ENCODE data around the gene NUP205.

The NUP205 gene

DNA sequence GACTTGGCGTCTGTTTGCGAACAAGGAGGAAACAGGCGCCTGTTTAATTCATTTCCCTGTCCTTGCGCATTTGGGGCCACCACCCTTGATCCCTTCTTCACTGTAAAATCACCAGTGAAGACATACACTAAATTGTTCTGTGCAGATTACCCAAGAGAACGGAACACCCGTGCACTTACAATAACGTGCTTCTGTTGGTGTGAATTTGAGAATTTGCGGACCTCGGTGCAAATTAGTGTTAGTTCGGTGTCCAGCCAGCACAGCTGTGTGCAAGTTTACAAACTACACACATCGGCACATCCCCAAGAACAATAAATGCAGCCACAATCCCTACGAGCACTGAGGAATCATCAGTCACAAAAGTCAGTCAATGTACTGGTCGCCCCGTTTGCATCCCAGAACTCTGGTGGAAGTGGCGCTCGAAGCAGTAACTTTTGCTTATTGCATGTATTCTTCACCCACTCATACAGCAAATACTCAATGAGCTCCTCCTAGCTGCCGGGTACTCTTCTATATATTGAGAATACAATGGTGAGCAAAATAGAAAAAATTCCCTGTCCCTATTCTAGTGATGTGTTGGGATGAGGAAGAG, 47.0 kb upstream of the NUP205 start:
- Histone ChIP-seq H3K79me2 (ENCODE audit: control insufficient read depth, insufficient read depth, low read length) (peaks cover 16% of the 10 kb centered on the region), H3K27me3 (ENCODE audit: insufficient read depth, low read length, poor library complexity) (no peaks in the 10 kb centered on the region), H3K23ac (ENCODE audit: low read length) (no peak overlapping the region), H3K56ac (ENCODE audit: low read length) (peak overlapping the region; percentile 82), H3K4me3 (ENCODE audit: low read length) (peak overlapping the region; percentile 92), H2BK120ac (ENCODE audit: low read depth, low read length) (no peak overlapping the region), H4K5ac (ENCODE audit: low read length) (no peak overlapping the region), H3K27ac (ENCODE audit: low read depth, low read length) (no peak overlapping the region), H3K4me1 (ENCODE audit: control insufficient read depth, low read depth, low read length) (no peaks in the 10 kb centered on the region), H3K36me3 (ENCODE audit: control insufficient read depth, insufficient read depth, low read length) (no peaks in the 10 kb centered on the region), H2AK5ac (ENCODE audit: low read length) (no peak overlapping the region), H3K79me1 (ENCODE audit: low read length) (peaks cover 7% of the 10 kb centered on the region), H2BK15ac (replicated peaks; ENCODE audit: low read depth) (no peak overlapping the region), H3K18ac (ENCODE audit: low read length) (no peak overlapping the region), H4K8ac (ENCODE audit: low read depth, low read length) (no peak overlapping the region), H3K4ac (ENCODE audit: low read depth, low read length) (no peak overlapping the region), H2BK5ac (ENCODE audit: low read length) (no peak overlapping the region), H3K4me2 (ENCODE audit: low read length) (peak overlapping the region; percentile 69), H3K9ac (ENCODE audit: low read length) (peak overlapping the region; percentile 55)
- WGBS (ENCODE audit: extremely low coverage, insufficient coverage, low lambda C conversion rate), result no CpG with 5 or more reads among the region's 17 CpGs
- no peak for DNase-seq

DNA sequence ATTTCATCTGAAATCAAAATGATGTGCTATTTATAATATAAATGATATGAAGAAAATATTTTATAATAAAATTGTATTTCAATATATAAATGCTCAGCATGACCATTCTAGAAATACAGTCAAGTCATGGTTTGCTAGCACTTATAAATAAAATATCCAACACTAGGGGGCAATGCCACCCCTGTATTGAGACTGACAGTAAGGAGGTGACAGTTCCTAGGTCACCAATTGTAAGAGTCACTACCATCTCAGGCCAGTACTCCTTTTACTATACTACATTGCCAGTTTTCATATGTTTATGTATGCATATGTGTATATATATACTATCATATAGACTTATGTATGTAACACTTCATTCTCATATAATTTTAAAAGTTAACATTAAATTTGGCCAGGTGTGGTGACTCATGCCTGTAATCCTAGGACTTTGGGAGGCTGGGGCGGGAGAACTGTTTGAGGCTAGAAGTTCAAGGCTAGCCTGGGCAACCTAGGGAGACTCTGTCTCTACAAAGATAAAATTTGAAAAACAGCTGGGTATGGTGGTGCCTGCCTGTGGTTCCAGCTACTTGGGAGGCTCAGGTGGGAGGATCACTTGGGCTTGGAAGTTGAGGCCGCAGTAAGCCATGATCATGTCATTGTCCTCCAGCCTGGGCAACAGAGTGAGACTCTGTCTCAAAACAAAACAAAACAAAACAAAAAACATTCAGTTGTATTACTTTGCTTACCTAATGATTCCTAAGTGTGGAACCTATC, 45.4 kb upstream of the NUP205 start:
- WGBS (ENCODE audit: extremely low coverage, insufficient coverage, low lambda C conversion rate), result no CpG with 5 or more reads among the region's 2 CpGs
- no peak overlapping the region for H2AK5ac ChIP-seq (ENCODE audit: low read length)
- H3K4me3 ChIP-seq (ENCODE audit: low read length), result no peak overlapping the region
- no peak overlapping the region for H3K23ac ChIP-seq (ENCODE audit: low read length)
- no peak overlapping the region for H3K4ac ChIP-seq (ENCODE audit: low read depth, low read length)
- H4K5ac ChIP-seq (ENCODE audit: low read length), result no peak overlapping the region
- H4K8ac ChIP-seq (ENCODE audit: low read depth, low read length), result no peak overlapping the region
- H3K27ac ChIP-seq (ENCODE audit: low read depth, low read length), result no peak overlapping the region
- H3K4me2 ChIP-seq (ENCODE audit: low read length), result no peak overlapping the region
- H3K27me3 ChIP-seq (ENCODE audit: insufficient read depth, low read length, poor library complexity), result no peaks in the 10 kb centered on the region
- H3K79me2 ChIP-seq (ENCODE audit: control insufficient read depth, insufficient read depth, low read length), result peaks cover 14% of the 10 kb centered on the region
- peak; percentile 86 for DNase-seq
- no peak overlapping the region for H3K56ac ChIP-seq (ENCODE audit: low read length)
- H2BK120ac ChIP-seq (ENCODE audit: low read depth, low read length), result no peak overlapping the region
- no peaks in the 10 kb centered on the region for H3K4me1 ChIP-seq (ENCODE audit: control insufficient read depth, low read depth, low read length)
- H3K9ac ChIP-seq (ENCODE audit: low read length), result no peak overlapping the region
- no peak overlapping the region for H2BK15ac ChIP-seq (replicated peaks; ENCODE audit: low read depth)
- H3K79me1 ChIP-seq (ENCODE audit: low read length), result peaks cover 7% of the 10 kb centered on the region
- no peak overlapping the region for H3K18ac ChIP-seq (ENCODE audit: low read length)
- H3K36me3 ChIP-seq (ENCODE audit: control insufficient read depth, insufficient read depth, low read length), result no peaks in the 10 kb centered on the region
- H2BK5ac ChIP-seq (ENCODE audit: low read length), result no peak overlapping the region

DNA sequence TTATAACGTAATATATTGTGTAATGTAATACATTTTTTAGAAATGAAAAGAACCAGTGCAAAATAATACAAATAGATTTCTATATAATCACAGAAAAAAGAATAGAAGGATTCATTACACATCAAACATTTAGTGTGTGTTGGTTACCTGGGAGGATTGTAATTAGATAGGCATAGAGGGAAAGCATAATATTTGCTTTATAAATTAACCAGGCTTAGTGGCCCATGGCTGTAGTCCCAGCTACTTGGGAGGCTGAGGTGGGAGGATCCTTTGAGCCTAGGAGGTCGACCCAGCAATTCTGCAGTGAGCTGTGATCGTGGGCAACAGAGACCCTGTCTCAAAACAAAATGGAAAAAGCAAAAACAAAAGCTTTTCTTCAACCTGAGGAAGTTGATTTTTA, 42.9 kb upstream of the NUP205 start:
- Histone ChIP-seq H3K79me2 (ENCODE audit: control insufficient read depth, insufficient read depth, low read length) (no peaks in the 10 kb centered on the region), H3K23ac (ENCODE audit: low read length) (no peak overlapping the region), H3K4me2 (ENCODE audit: low read length) (no peak overlapping the region), H2BK120ac (ENCODE audit: low read depth, low read length) (no peak overlapping the region), H3K9ac (ENCODE audit: low read length) (no peak overlapping the region), H3K79me1 (ENCODE audit: low read length) (no peaks in the 10 kb centered on the region), H3K4me3 (ENCODE audit: low read length) (no peak overlapping the region), H2BK15ac (replicated peaks; ENCODE audit: low read depth) (no peak overlapping the region), H4K8ac (ENCODE audit: low read depth, low read length) (no peak overlapping the region), H2BK5ac (ENCODE audit: low read length) (no peak overlapping the region), H4K5ac (ENCODE audit: low read length) (no peak overlapping the region), H3K27me3 (ENCODE audit: insufficient read depth, low read length, poor library complexity) (no peaks in the 10 kb centered on the region), H3K36me3 (ENCODE audit: control insufficient read depth, insufficient read depth, low read length) (no peaks in the 10 kb centered on the region), H3K4me1 (ENCODE audit: control insufficient read depth, low read depth, low read length) (no peaks in the 10 kb centered on the region), H3K27ac (ENCODE audit: low read depth, low read length) (no peak overlapping the region), H3K4ac (ENCODE audit: low read depth, low read length) (no peak overlapping the region), H3K18ac (ENCODE audit: low read length) (no peak overlapping the region), H2AK5ac (ENCODE audit: low read length) (no peak overlapping the region), H3K56ac (ENCODE audit: low read length) (no peak overlapping the region)
- no peak for DNase-seq
- WGBS (ENCODE audit: extremely low coverage, insufficient coverage, low lambda C conversion rate), result no CpG with 5 or more reads among the region's 3 CpGs

DNA sequence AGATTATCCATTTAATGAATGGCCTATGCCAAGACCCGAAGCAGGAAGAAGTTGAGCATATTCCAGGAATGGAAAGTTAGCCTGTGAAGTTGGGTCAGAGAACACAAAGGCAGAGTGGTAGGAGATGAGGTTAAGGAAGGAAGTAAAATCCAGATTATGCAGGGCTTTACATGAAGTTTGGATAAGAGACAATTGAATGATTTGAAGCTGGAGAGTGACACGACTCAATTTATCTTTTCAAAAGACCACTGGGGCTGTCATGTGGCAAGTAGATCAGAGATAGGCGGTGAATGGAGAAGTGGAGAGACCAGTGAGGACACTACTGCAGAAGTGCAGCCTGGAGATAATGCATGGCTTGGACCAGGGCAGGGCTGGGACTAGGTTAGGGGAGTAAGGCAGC, 40.7 kb upstream of the NUP205 start:
- no peak overlapping the region for H3K27ac ChIP-seq (ENCODE audit: low read depth, low read length)
- no peaks in the 10 kb centered on the region for H3K79me2 ChIP-seq (ENCODE audit: control insufficient read depth, insufficient read depth, low read length)
- H3K9ac ChIP-seq (ENCODE audit: low read length), result no peak overlapping the region
- H2BK15ac ChIP-seq (replicated peaks; ENCODE audit: low read depth), result no peak overlapping the region
- no peak overlapping the region for H3K4ac ChIP-seq (ENCODE audit: low read depth, low read length)
- no CpG with 5 or more reads among the region's 3 CpGs for WGBS (ENCODE audit: extremely low coverage, insufficient coverage, low lambda C conversion rate)
- no peaks in the 10 kb centered on the region for H3K27me3 ChIP-seq (ENCODE audit: insufficient read depth, low read length, poor library complexity)
- no peak overlapping the region for H4K5ac ChIP-seq (ENCODE audit: low read length)
- no peak overlapping the region for H2BK5ac ChIP-seq (ENCODE audit: low read length)
- H4K8ac ChIP-seq (ENCODE audit: low read depth, low read length), result no peak overlapping the region
- H2BK120ac ChIP-seq (ENCODE audit: low read depth, low read length), result no peak overlapping the region
- no peak overlapping the region for H3K56ac ChIP-seq (ENCODE audit: low read length)
- H3K18ac ChIP-seq (ENCODE audit: low read length), result no peak overlapping the region
- H3K4me3 ChIP-seq (ENCODE audit: low read length), result no peak overlapping the region
- H2AK5ac ChIP-seq (ENCODE audit: low read length), result no peak overlapping the region
- H3K79me1 ChIP-seq (ENCODE audit: low read length), result no peaks in the 10 kb centered on the region
- no peaks in the 10 kb centered on the region for H3K36me3 ChIP-seq (ENCODE audit: control insufficient read depth, insufficient read depth, low read length)
- DNase-seq, result no peak
- no peak overlapping the region for H3K23ac ChIP-seq (ENCODE audit: low read length)
- H3K4me2 ChIP-seq (ENCODE audit: low read length), result no peak overlapping the region
- no peaks in the 10 kb centered on the region for H3K4me1 ChIP-seq (ENCODE audit: control insufficient read depth, low read depth, low read length)

DNA sequence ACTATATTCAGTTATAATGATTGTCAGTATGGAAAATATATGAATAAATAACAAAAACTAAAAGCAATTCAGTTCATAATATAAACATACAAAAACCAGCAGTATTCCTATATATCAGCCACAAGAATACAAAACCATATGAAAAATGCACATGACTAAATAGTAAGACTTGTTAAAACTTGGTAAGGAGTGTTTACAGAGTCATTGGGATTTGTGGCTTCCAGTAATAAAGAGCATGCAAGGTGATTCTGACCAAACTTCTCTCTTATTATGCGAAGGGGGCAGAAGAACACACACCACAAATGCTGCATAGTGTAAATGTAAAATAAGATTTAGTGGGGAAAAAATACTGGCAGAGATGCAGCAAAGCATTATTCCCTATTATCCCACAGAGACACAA, 39.0 kb upstream of the NUP205 start:
- Histone ChIP-seq H3K79me1 (ENCODE audit: low read length) (no peaks in the 10 kb centered on the region), H3K23ac (ENCODE audit: low read length) (no peak overlapping the region), H2BK120ac (ENCODE audit: low read depth, low read length) (no peak overlapping the region), H3K4me2 (ENCODE audit: low read length) (no peak overlapping the region), H4K5ac (ENCODE audit: low read length) (no peak overlapping the region), H2BK15ac (replicated peaks; ENCODE audit: low read depth) (no peak overlapping the region), H3K18ac (ENCODE audit: low read length) (no peak overlapping the region), H3K36me3 (ENCODE audit: control insufficient read depth, insufficient read depth, low read length) (no peaks in the 10 kb centered on the region), H2AK5ac (ENCODE audit: low read length) (no peak overlapping the region), H3K4me1 (ENCODE audit: control insufficient read depth, low read depth, low read length) (no peaks in the 10 kb centered on the region), H2BK5ac (ENCODE audit: low read length) (no peak overlapping the region), H3K9ac (ENCODE audit: low read length) (no peak overlapping the region), H3K56ac (ENCODE audit: low read length) (no peak overlapping the region), H3K4ac (ENCODE audit: low read depth, low read length) (no peak overlapping the region), H3K27ac (ENCODE audit: low read depth, low read length) (no peak overlapping the region), H3K79me2 (ENCODE audit: control insufficient read depth, insufficient read depth, low read length) (no peaks in the 10 kb centered on the region), H3K27me3 (ENCODE audit: insufficient read depth, low read length, poor library complexity) (no peaks in the 10 kb centered on the region), H3K4me3 (ENCODE audit: low read length) (no peak overlapping the region), H4K8ac (ENCODE audit: low read depth, low read length) (no peak overlapping the region)
- DNase-seq, result no peak
- WGBS (ENCODE audit: extremely low coverage, insufficient coverage, low lambda C conversion rate), result no CpG with 5 or more reads among the region's 1 CpG

DNA sequence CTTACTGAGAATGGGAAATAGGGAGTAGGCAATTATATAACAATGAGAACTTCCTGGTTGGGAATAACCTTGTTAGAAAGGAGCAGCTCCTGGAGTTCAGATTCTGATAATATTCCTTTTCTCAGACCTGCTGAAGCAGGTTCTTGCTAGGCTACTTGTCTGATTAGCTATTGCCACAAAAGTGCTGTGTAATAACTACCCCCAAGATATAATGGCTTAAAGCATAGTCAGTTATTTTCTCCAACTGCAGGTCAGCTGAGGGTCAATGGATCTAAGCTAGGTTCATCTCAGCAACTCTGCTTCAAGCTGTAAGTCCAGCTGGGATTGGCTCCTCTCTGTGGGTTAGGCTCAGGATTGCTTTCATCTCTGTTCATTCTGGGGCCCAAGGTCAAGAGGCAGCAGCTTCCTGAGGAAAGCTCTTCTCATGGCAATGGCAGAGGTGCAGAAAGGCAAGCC, 38.5 kb upstream of the NUP205 start:
- Histone ChIP-seq H2BK15ac (replicated peaks; ENCODE audit: low read depth) (no peak overlapping the region), H3K4me3 (ENCODE audit: low read length) (no peak overlapping the region), H3K56ac (ENCODE audit: low read length) (no peak overlapping the region), H3K9ac (ENCODE audit: low read length) (no peak overlapping the region), H3K79me1 (ENCODE audit: low read length) (no peaks in the 10 kb centered on the region), H3K4ac (ENCODE audit: low read depth, low read length) (no peak overlapping the region), H3K27ac (ENCODE audit: low read depth, low read length) (no peak overlapping the region), H4K5ac (ENCODE audit: low read length) (no peak overlapping the region), H3K4me2 (ENCODE audit: low read length) (no peak overlapping the region), H2BK120ac (ENCODE audit: low read depth, low read length) (no peak overlapping the region), H3K23ac (ENCODE audit: low read length) (no peak overlapping the region), H3K4me1 (ENCODE audit: control insufficient read depth, low read depth, low read length) (no peaks in the 10 kb centered on the region), H3K36me3 (ENCODE audit: control insufficient read depth, insufficient read depth, low read length) (no peaks in the 10 kb centered on the region), H3K27me3 (ENCODE audit: insufficient read depth, low read length, poor library complexity) (no peaks in the 10 kb centered on the region), H3K79me2 (ENCODE audit: control insufficient read depth, insufficient read depth, low read length) (no peaks in the 10 kb centered on the region), H3K18ac (ENCODE audit: low read length) (no peak overlapping the region), H2AK5ac (ENCODE audit: low read length) (no peak overlapping the region), H2BK5ac (ENCODE audit: low read length) (no peak overlapping the region), H4K8ac (ENCODE audit: low read depth, low read length) (no peak overlapping the region)
- no peak for DNase-seq
